ENCODE measurements around the gene TMEM108. TPM values are rescaled to one million over a fixed set of nuclear protein-coding genes. Genes with fewer than 3 reads are reported as not detected.

TMEM108 gene
- total RNA-seq, 4 donors from 2014 or later = 1.1 to 3.2 TPM; not detected in 2

GRCh38 chr3:133383741-133384140 is 345.6 kb downstream of the TMEM108 start:
- H3K27ac ChIP-seq = no peak overlapping the region
- no peaks in the 10 kb centered on the region for H3K27me3 ChIP-seq
- no peak for DNase-seq
- no peaks in the 10 kb centered on the region for H3K36me3 ChIP-seq
- TF ChIP-seq POLR2A (IDR thresholded peaks at IDR 0.05) (no peak), CTCF (IDR thresholded peaks at IDR 0.05) (no peak)
- no peaks in the 10 kb centered on the region for H3K9me3 ChIP-seq
- no peak overlapping the region for H3K4me3 ChIP-seq
- intact Hi-C loops (cut with DNase I; ENCODE audit: low total_unique reads) = loop anchor here (10.0 kb wide), 1 partner anchor 649 kb away; no protein-coding TSS in a partner anchor
- no peaks in the 10 kb centered on the region for H3K4me1 ChIP-seq

GRCh38 chr3:133384331-133385027 is 346.3 kb downstream of the TMEM108 start:
- H3K9me3 ChIP-seq = no peaks in the 10 kb centered on the region
- no peaks in the 10 kb centered on the region for H3K4me1 ChIP-seq
- peak; percentile 35 to 50 for DNase-seq
- TF ChIP-seq CTCF (IDR thresholded peaks at IDR 0.05) = peak; percentile 63 to 77 (median 70)
- TF ChIP-seq POLR2A (IDR thresholded peaks at IDR 0.05) = no peak
- H3K27ac ChIP-seq = no peak overlapping the region
- no peaks in the 10 kb centered on the region for H3K27me3 ChIP-seq
- intact Hi-C loops (cut with DNase I; ENCODE audit: low total_unique reads) = loop anchor here (10.0 kb wide), 1 partner anchor 650 kb away; no protein-coding TSS in a partner anchor
- no peak overlapping the region for H3K4me3 ChIP-seq
- no peaks in the 10 kb centered on the region for H3K36me3 ChIP-seq

- Histone ChIP-seq H3K4me1 (no peaks in the 10 kb centered on the region), H3K9me3 (no peaks in the 10 kb centered on the region), H3K36me3 (no peaks in the 10 kb centered on the region), H3K27ac (no peak overlapping the region), H3K27me3 (no peaks in the 10 kb centered on the region), H3K4me3 (no peak overlapping the region)
- no peak for DNase-seq
- no peak for TF ChIP-seq CTCF (IDR thresholded peaks at IDR 0.05)
- TF ChIP-seq POLR2A (IDR thresholded peaks at IDR 0.05) = no peak
- intact Hi-C loops (cut with DNase I; ENCODE audit: low total_unique reads) = loop anchor here (10.0 kb wide), 1 partner anchor 652 kb away; no protein-coding TSS in a partner anchor
Measured at GRCh38 chr3:133386876-133387275, 348.7 kb downstream of the TMEM108 start.

GRCh38 chr3:133387341-133387740 is 349.1 kb downstream of the TMEM108 start:
- no peak overlapping the region for H3K4me3 ChIP-seq
- H3K36me3 ChIP-seq = no peaks in the 10 kb centered on the region
- intact Hi-C loops (cut with DNase I; ENCODE audit: low total_unique reads) = loop anchor here (10.0 kb wide), 1 partner anchor 653 kb away; no protein-coding TSS in a partner anchor
- no peaks in the 10 kb centered on the region for H3K27me3 ChIP-seq
- no peak for DNase-seq
- no peak overlapping the region for H3K27ac ChIP-seq
- H3K4me1 ChIP-seq = no peaks in the 10 kb centered on the region
- no peaks in the 10 kb centered on the region for H3K9me3 ChIP-seq
- no peak for TF ChIP-seq CTCF (IDR thresholded peaks at IDR 0.05)
- no peak for TF ChIP-seq POLR2A (IDR thresholded peaks at IDR 0.05)

- Histone ChIP-seq H3K4me3 (no peak overlapping the region), H3K36me3 (no peaks in the 10 kb centered on the region), H3K27me3 (no peaks in the 10 kb centered on the region), H3K27ac (no peak overlapping the region), H3K9me3 (no peaks in the 10 kb centered on the region), H3K4me1 (no peaks in the 10 kb centered on the region)
- intact Hi-C loops (cut with DNase I; ENCODE audit: low total_unique reads) = loop anchor here (10.0 kb wide), 1 partner anchor 654 kb away; no protein-coding TSS in a partner anchor
- TF ChIP-seq POLR2A (IDR thresholded peaks at IDR 0.05) = no peak
- no peak for TF ChIP-seq CTCF (IDR thresholded peaks at IDR 0.05)
- no peak for DNase-seq
Measured at GRCh38 chr3:133388696-133389395, 350.7 kb downstream of the TMEM108 start.
